ENCODE results near the gene WDR47.
"Not testable (repeated sequence)": the region's sequence is repeated elsewhere in the genome, so short reads cannot be mapped to it uniquely, and the experiment has no call there.

GRCh38 chr1:109029493-109029892 is 12.4 kb downstream of the WDR47 start:
- TF ChIP-seq CTCF (IDR thresholded peaks at IDR 0.05; ENCODE audit: low read length); EZH2 (IDR thresholded peaks at IDR 0.05; ENCODE audit: borderline replicate concordance, low read length): not testable (repeated sequence)

Measured in OCI-LY1 (cell line).